IPS-20b (cell line): ENCODE data around the gene TMEM259.

Experiments
- H3K27ac ChIP-seq: one replicate; pipeline ENCODE4 v1.5.1; 2013; ENCODE audit warnings: low read length
- H3K27me3 ChIP-seq: 2 replicates; pipeline ENCODE4 v1.6.1; 2013; ENCODE audit warnings: mild to moderate bottlenecking, low read length, inconsistent platforms; ENCODE audit not compliant: insufficient read depth
- H3K36me3 ChIP-seq: 2 replicates; pipeline ENCODE4 v1.6.1; 2013; ENCODE audit warnings: low read depth, mild to moderate bottlenecking, inconsistent platforms, low read length, moderate library complexity; ENCODE audit not compliant: insufficient read depth
- H3K4me1 ChIP-seq: 2 replicates; pipeline ENCODE4 v1.6.1; 2013; ENCODE audit warnings: mild to moderate bottlenecking, control low read depth, inconsistent platforms, low read length, moderate library complexity; ENCODE audit not compliant: insufficient read depth
- H3K4me3 ChIP-seq: 2 replicates; pipeline ENCODE4 v1.5.1; 2013; ENCODE audit warnings: mild to moderate bottlenecking, low read length, inconsistent platforms
- H3K9ac ChIP-seq: 2 replicates; pipeline ENCODE4 v1.6.1; 2013; ENCODE audit warnings: low read depth, mild to moderate bottlenecking, inconsistent platforms, low read length, moderate library complexity
- H3K9me3 ChIP-seq: 2 replicates; pipeline ENCODE4 v1.6.1; 2013; ENCODE audit warnings: mild to moderate bottlenecking, low read depth, low read length, inconsistent platforms; ENCODE audit not compliant: insufficient read depth

TMEM259 gene

DNA sequence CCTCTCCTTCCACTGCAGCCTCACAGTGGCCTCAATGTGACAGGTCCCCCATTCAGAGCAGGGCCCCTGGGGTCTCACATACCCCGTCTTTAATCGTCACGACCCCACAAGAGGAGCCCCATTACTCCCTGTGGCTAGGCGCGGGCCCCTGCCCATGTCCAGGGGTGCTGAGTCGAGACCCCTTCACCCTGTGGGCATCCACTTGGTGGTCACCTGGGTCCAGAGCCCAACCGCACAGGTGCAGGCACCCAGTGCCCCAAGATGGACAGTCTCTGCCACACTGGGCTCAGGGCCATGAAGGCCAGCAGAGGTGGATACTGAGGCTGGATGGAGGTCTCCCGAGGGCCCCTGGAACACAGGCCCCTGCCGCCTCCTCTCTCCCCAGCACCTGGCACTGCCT, 3.0 kb downstream of the TMEM259 start:
- Histone ChIP-seq H3K27me3 (no peaks in the 10 kb centered on the region), H3K27ac (no peak overlapping the region), H3K36me3 (peaks cover 20% of the 10 kb centered on the region), H3K9ac (no peak overlapping the region; the same call in 1 of the 2 replicates), H3K4me3 (no peak overlapping the region), H3K9me3 (no peaks in the 10 kb centered on the region), H3K4me1 (peaks cover 9% of the 10 kb centered on the region)

GRCh38 chr19:1017115-1017905, 3.6 kb downstream of the TMEM259 start:
- no peak overlapping the region; the same call in 1 of the 2 replicates for H3K9ac ChIP-seq
- H3K4me3 ChIP-seq, result no peak overlapping the region
- H3K9me3 ChIP-seq, result no peaks in the 10 kb centered on the region
- H3K4me1 ChIP-seq, result peaks cover 9% of the 10 kb centered on the region
- no peak overlapping the region for H3K27ac ChIP-seq
- H3K27me3 ChIP-seq, result no peaks in the 10 kb centered on the region
- H3K36me3 ChIP-seq, result peaks cover 23% of the 10 kb centered on the region

DNA sequence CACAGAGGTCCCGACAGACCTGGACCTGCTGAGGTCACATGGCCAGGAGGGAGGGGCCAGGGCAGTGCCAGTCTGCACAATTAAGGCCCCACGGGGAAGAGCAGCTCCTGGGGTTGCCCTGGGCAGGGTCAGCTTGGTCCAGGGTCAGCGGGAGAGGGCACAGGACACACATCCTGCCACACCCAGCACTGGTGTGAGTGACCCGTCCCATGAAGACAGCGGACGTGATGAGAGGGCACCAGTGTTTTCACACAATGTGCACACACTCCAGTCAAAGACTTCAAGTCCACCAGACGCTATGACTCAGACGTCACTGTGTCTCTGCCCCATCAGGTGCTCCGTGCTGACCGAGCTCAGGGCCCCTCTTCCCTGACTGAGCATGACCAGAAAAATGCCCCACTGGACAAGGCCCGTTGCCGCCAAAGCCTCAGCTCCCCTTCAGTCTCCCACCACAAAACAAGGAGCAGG, 4.2 kb downstream of the TMEM259 start:
- Histone ChIP-seq H3K36me3 (peaks cover 30% of the 10 kb centered on the region), H3K9me3 (no peaks in the 10 kb centered on the region), H3K4me1 (peaks cover 9% of the 10 kb centered on the region), H3K27me3 (no peaks in the 10 kb centered on the region), H3K27ac (peak overlapping the region; percentile 56), H3K4me3 (peak overlapping the region; percentile 35; the same call in 1 of the 2 replicates), H3K9ac (no peak overlapping the region)

GRCh38 chr19:1015782-1016646, 4.9 kb downstream of the TMEM259 start:
- Histone ChIP-seq H3K9me3 (no peaks in the 10 kb centered on the region), H3K4me1 (peaks cover 9% of the 10 kb centered on the region), H3K4me3 (peak overlapping the region; percentile 35; the same call in 1 of the 2 replicates), H3K9ac (peak overlapping the region; percentile 41; the same call in 1 of the 2 replicates), H3K27ac (no peak overlapping the region), H3K27me3 (no peaks in the 10 kb centered on the region), H3K36me3 (peaks cover 32% of the 10 kb centered on the region)

DNA sequence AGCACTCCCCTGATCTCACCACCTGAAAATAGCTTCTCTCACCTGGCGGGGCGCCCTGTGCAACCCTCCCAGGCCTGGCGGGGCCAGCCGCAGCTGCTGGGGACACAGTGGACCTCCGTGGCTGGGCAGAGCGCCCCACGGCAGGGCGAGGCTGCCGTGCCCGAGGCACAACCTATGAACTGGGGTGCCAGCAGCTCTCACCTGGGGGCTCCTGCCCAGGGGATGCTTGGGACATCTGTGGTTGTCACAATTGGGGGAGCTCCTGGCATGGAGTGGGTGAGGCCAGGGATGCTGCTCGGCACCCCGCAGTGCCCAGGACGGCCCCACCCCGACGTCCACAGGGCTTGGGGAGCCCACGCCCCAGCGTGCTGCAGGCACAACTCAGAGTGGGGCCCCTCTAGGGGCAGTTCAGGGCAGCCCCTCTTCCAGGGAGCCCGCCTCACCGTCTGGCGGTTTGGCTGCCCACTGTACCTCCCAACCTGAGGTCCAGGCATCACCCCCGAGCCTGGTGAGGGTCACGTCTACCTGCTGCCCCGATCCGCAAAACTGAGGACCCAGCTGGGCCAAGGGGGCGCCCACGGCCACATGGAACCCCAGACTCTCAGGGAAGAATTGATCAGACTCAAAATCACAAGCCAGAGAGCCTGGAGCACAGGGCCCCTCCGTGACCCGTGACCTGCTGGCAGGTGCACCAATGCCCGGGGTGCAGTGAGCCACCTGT, 5.7 kb downstream of the TMEM259 start:
- Histone ChIP-seq H3K4me1 (peaks cover 9% of the 10 kb centered on the region), H3K27me3 (no peaks in the 10 kb centered on the region), H3K9ac (no peak overlapping the region; the same call in 1 of the 2 replicates), H3K9me3 (no peaks in the 10 kb centered on the region), H3K27ac (no peak overlapping the region), H3K4me3 (no peak overlapping the region), H3K36me3 (peaks cover 34% of the 10 kb centered on the region)

GRCh38 chr19:1014161-1015060, 6.5 kb downstream of the TMEM259 start:
- H3K27ac ChIP-seq, result no peak overlapping the region
- H3K36me3 ChIP-seq, result peaks cover 42% of the 10 kb centered on the region
- peaks cover 9% of the 10 kb centered on the region for H3K4me1 ChIP-seq
- H3K27me3 ChIP-seq, result no peaks in the 10 kb centered on the region
- no peak overlapping the region for H3K4me3 ChIP-seq
- H3K9me3 ChIP-seq, result no peaks in the 10 kb centered on the region
- H3K9ac ChIP-seq, result no peak overlapping the region

DNA sequence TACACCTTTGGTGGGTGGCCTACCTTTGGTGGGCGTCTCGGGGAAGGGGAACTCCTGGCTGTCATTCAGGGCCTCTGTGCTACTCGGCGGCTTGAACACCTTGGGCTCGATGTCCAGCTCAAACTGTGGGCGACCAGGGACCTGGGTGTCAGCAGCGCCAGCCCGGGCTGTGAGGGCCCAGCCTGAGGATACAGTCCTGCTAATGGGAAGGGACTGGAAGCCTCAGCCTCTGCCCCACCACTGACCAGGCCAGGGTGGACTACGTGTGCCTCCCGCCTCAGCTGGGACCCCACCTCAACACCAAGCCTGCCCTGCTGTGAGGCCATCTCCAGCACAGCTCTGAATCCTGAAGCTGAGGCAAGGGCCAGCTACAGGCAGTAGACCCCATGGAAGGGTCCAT, 7.7 kb downstream of the TMEM259 start:
- Histone ChIP-seq H3K27ac (no peak overlapping the region), H3K4me3 (no peak overlapping the region), H3K36me3 (peaks cover 40% of the 10 kb centered on the region), H3K27me3 (no peaks in the 10 kb centered on the region), H3K9me3 (no peaks in the 10 kb centered on the region), H3K9ac (no peak overlapping the region), H3K4me1 (peaks cover 6% of the 10 kb centered on the region; the same call in 1 of the 2 replicates)

- Histone ChIP-seq H3K9me3 (no peaks in the 10 kb centered on the region), H3K4me1 (peaks cover 6% of the 10 kb centered on the region; the same call in 1 of the 2 replicates), H3K36me3 (peaks cover 36% of the 10 kb centered on the region), H3K4me3 (no peak overlapping the region), H3K27me3 (no peaks in the 10 kb centered on the region), H3K27ac (no peak overlapping the region), H3K9ac (no peak overlapping the region)
These were observed 8.6 kb downstream of the TMEM259 start for GRCh38 chr19:1012334-1012733.

DNA sequence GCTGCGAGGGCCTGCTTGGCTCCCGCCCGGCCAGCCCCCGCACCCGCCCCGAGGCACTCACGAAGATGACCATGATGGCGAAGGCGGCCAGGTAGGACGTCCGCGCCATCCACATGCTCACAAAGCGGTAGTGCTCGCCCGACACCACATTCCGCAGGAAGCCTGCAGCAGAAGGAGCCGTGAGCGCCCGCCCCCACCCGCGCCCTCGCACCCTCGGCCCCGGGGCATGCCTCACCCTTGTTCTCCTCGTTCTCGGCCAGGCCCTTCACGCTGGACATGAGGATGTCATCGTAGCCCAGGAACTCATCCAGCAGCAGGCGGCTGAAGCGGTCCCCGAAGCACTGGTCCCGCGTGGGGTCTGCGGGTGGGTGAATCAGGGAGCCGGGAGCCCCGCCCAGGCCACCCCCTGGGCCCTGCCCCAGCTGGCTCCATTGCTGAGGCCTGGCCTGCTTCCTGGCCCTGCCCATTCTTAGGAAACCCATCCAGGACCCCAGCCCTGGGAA, 9.0 kb downstream of the TMEM259 start:
- no peak overlapping the region for H3K27ac ChIP-seq
- H3K36me3 ChIP-seq, result peaks cover 36% of the 10 kb centered on the region
- H3K9me3 ChIP-seq, result no peaks in the 10 kb centered on the region
- peaks cover 6% of the 10 kb centered on the region; the same call in 1 of the 2 replicates for H3K4me1 ChIP-seq
- H3K9ac ChIP-seq, result no peak overlapping the region
- no peaks in the 10 kb centered on the region for H3K27me3 ChIP-seq
- H3K4me3 ChIP-seq, result no peak overlapping the region

DNA sequence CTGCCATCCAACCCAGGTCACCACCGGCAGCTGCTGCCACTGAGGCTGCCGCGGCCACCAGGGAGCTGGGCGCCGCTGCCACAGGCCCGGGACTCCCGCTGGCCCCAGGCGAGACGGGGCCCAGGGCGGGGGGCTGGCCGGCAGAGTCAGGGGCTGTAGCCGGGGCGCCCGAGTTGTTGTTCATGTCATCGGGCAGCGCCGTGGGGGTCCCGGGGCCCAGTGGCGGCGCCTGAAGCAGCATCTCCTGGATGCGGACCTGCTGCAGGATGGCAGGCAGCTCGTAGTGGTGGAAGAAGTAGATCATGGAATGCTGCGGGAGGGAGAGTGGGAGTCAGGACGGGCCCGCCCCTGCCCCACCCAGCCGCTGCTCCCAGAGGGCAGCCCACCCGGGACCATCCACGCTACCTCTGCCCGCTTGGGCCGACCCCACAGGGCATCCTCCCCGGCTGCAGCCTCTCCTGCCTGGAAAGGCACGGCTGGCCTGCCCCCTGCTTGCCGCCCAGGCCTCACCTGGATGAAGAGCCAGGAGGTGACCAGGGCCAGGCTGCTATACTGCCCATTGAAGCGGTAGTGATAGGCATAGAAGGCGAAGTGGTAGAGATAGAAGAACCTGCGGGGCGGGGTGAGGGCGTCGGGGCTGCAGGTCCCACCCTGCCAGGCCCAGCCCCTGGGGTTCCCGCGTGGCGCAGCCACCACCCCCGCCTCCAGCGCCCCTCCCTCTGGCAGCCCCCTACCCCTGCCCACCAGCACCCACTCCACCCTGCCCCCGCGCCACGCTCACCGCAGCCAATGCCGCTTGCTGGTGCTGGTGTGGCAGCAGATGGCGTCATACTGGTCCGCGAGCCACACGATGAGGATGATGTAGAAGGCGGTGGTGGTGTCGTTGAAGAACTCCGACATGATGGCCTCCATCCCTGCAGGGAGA, 10.1 kb downstream of the TMEM259 start:
- no peak overlapping the region for H3K27ac ChIP-seq

More for the DNA sequence above, 10.1 kb downstream of the TMEM259 start:
- H3K9me3 ChIP-seq, result no peaks in the 10 kb centered on the region
- H3K4me3 ChIP-seq, result no peak overlapping the region
- H3K9ac ChIP-seq, result no peak overlapping the region
- H3K27me3 ChIP-seq, result no peaks in the 10 kb centered on the region
- H3K4me1 ChIP-seq, result no peaks in the 10 kb centered on the region
- H3K36me3 ChIP-seq, result peaks cover 36% of the 10 kb centered on the region
